ENCODE data around the gene GPR158. TPM values are rescaled to one million over a fixed set of nuclear protein-coding genes. Genes with fewer than 3 reads are reported as not detected.

Gene GPR158
- total and polyA plus RNA-seq, 2 of the 8 experiments (the other 6 are each of a cell fraction or from before 2014, with no cell fraction given) = 0.14 to 0.78 TPM

GRCh38 chr10:25552283-25552919 is 377.6 kb downstream of the GPR158 start:
- no peak overlapping the region for H3K4me2 ChIP-seq (ENCODE audit: insufficient read depth in 1 of 2, low read depth in 2 of 2, low read length in 2 of 2)
- TF ChIP-seq GABPA (IDR thresholded peaks at IDR 0.05; ENCODE audit: borderline replicate concordance, insufficient read depth, low read length) = no peak

More at GRCh38 chr10:25552283-25552919, 377.6 kb downstream of the GPR158 start:
- H2BK20ac ChIP-seq (ENCODE audit: low read length) = no peak overlapping the region
- DNase-seq (ENCODE audit: low read depth in 1 of 2, low spot score in 2 of 2) = no peak
- no peak overlapping the region for H3K18ac ChIP-seq (ENCODE audit: extremely low read depth, low read length)
- no peaks in the 10 kb centered on the region for H3K79me2 ChIP-seq (ENCODE audit: control insufficient read depth in 1 of 2, insufficient read depth in 2 of 2, low read length in 2 of 2)
- no peaks in the 10 kb centered on the region for H3K36me3 ChIP-seq (ENCODE audit: control insufficient read depth in 2 of 4, insufficient read depth in 4 of 4, low read length in 3 of 4)
- H2AK5ac ChIP-seq (ENCODE audit: low read depth, low read length) = no peak overlapping the region
- WGBS, 2 experiments (ENCODE audit: extremely low coverage in 1 of 2, insufficient coverage in 1 of 2, insufficient read length in 1 of 2, insufficient replicate concordance in 2 of 2, low coverage in 1 of 2, low lambda C conversion rate in 2 of 2, missing lambda C conversion rate in 1 of 2) = 87% methylated on average over 5 of the region's 5 CpGs; no CpG with 5 or more reads in 1 of the 2 experiments
- no peak overlapping the region for H2BK12ac ChIP-seq (ENCODE audit: low read depth, low read length)
- no peak overlapping the region for H3K4ac ChIP-seq (replicated peaks; ENCODE audit: insufficient read length, low read depth, low read length)
- no peaks in the 10 kb centered on the region for H3K79me1 ChIP-seq (ENCODE audit: low read depth, low read length)
- H2BK15ac ChIP-seq (ENCODE audit: low read length) = no peak overlapping the region
- no peak overlapping the region for H3K23ac ChIP-seq (ENCODE audit: insufficient read length)
- H3K23me2 ChIP-seq (ENCODE audit: low read depth, low read length) = no peaks in the 10 kb centered on the region
- no peak overlapping the region for H2AFZ ChIP-seq (ENCODE audit: low read length)
- H3K9ac ChIP-seq (replicated peaks in 1 of 4; ENCODE audit: extremely low read depth in 1 of 4, low read depth in 3 of 4, low read length in 3 of 4) = no peak overlapping the region
- H2BK120ac ChIP-seq (replicated peaks; ENCODE audit: low read depth, low read length) = no peak overlapping the region
- H3K56ac ChIP-seq (replicated peaks; ENCODE audit: insufficient read length, low read depth, low read length) = no peak overlapping the region
- H3K9me3 ChIP-seq (ENCODE audit: insufficient read depth in 2 of 2, low read depth in 1 of 2, low read length in 1 of 2) = no peaks in the 10 kb centered on the region
- POLR2A ChIA-PET (ENCODE audit: partially characterized antibody) = no interaction called here
- no peak overlapping the region for H4K8ac ChIP-seq (ENCODE audit: extremely low read depth, insufficient read depth, low read length)
- no peak for FAIRE-seq
- H3K27me3 ChIP-seq (replicated peaks in 1 of 4; ENCODE audit: control insufficient read depth in 3 of 4, extremely low read depth in 1 of 4, insufficient read depth in 3 of 4, low read length in 3 of 4) = no peaks in the 10 kb centered on the region
- no peak overlapping the region for H3K14ac ChIP-seq (ENCODE audit: insufficient read length)
- H4K20me1 ChIP-seq (replicated peaks in 1 of 2; ENCODE audit: control insufficient read depth in 1 of 2, insufficient read depth in 2 of 2, low read length in 2 of 2) = no peaks in the 10 kb centered on the region
- no peak overlapping the region for H4K5ac ChIP-seq (ENCODE audit: insufficient read length, low read depth, low read length)
- no peak overlapping the region for H4K91ac ChIP-seq (replicated peaks; ENCODE audit: insufficient read length, low read length)
- no peak overlapping the region for H3K4me3 ChIP-seq (ENCODE audit: extremely low read depth in 1 of 4, insufficient read depth in 2 of 4, low read depth in 3 of 4, low read length in 4 of 4)
- no peak overlapping the region for H3K27ac ChIP-seq (ENCODE audit: low read depth, low read length)
- peaks cover 0 to 2% (median 0%) of the 10 kb centered on the region in 4 experiments; a peak in 2 of 7 replicates for H3K4me1 ChIP-seq (replicated peaks in 1 of 4; ENCODE audit: control insufficient read depth in 3 of 4, insufficient read depth in 4 of 4, low read length in 3 of 4)
- no peak overlapping the region for H2BK5ac ChIP-seq (ENCODE audit: low read depth, low read length)
- CTCF ChIA-PET (ENCODE audit: partially characterized antibody) = interaction anchor here (1.5 kb wide), 1 partner anchor 130 kb away, joined by 4 read pairs; no protein-coding TSS in a partner anchor
